RWPE1 (cell line): ENCODE results near the gene SLC12A3.

Experiments used
- CTCF ChIA-PET: fragments of 350-600 bp; sonication (Branson Sonifier 250); formaldehyde crosslinking; extraction: SDS; loops from one replicate; lab custom pipeline; 2021; lab: Yijun Ruan, JAX
- POLR2A ChIA-PET: fragments of 400-600 bp; formaldehyde crosslinking; extraction: SDS; loops from one replicate; lab custom pipeline; 2020; ENCODE audit warnings: antibody characterized with exemption; ENCODE audit not compliant: low non-redundant PET; lab: Yijun Ruan, JAX
- DNase-seq: peaks from one replicate; pipeline ENCODE4 v3.0.0; 2012; ENCODE audit warnings: low spot score
- H3K27ac ChIP-seq: fragments of 450-650 bp; 2 replicates; pipeline ENCODE4 v1.5.1; 2017
- CTCF ChIP-seq: fragments of 450-650 bp; conservative IDR thresholded peaks from 2 replicates; pipeline ENCODE4 v1.5.1; 2017; ENCODE audit warnings: low read depth, mild to moderate bottlenecking

SLC12A3 gene

GRCh38 chr16:56956076-56956475 lies 91.1 kb downstream of the SLC12A3 start:
- ChIA-PET CTCF (interaction anchor here (0.6 kb wide), 1 partner anchor 169 kb away, joined by 3 read pairs; no protein-coding TSS in a partner anchor), POLR2A (no interaction called here)
- no peak for TF ChIP-seq CTCF
- no peak overlapping the region for H3K27ac ChIP-seq
- no peak for DNase-seq

- no peak overlapping the region for H3K27ac ChIP-seq
- DNase-seq: no peak
- no peak for TF ChIP-seq CTCF
- ChIA-PET POLR2A (no interaction called here), CTCF (interaction anchor here (0.6 kb wide), 1 partner anchor 170 kb away, joined by 3 read pairs; no protein-coding TSS in a partner anchor)
Measured at GRCh38 chr16:56956756-56957155, 91.7 kb downstream of the SLC12A3 start.

GRCh38 chr16:56960681-56961281 lies 95.8 kb downstream of the SLC12A3 start:
- CTCF ChIA-PET: no interaction called here

GRCh38 chr16:56961386-56961785 lies 96.4 kb downstream of the SLC12A3 start:
- TF ChIP-seq CTCF: no peak
- ChIA-PET POLR2A (no interaction called here), CTCF (interaction anchor here (1.5 kb wide), 1 partner anchor 10 kb away, joined by 8 read pairs; no protein-coding TSS in a partner anchor)
- DNase-seq: no peak
- no peak overlapping the region for H3K27ac ChIP-seq

More at GRCh38 chr16:56960681-56961281, 95.8 kb downstream of the SLC12A3 start:
- no peak for DNase-seq
- no peak overlapping the region for H3K27ac ChIP-seq
- POLR2A ChIA-PET: no interaction called here
- TF ChIP-seq CTCF: no peak

- POLR2A ChIA-PET: no interaction called here
- CTCF ChIA-PET: interaction anchor here (1.0 to 1.5 kb wide), 3 partner anchors 11 to 122 kb away, joined by 3 to 8 read pairs (median 3); no protein-coding TSS in a partner anchor
- DNase-seq: no peak
- TF ChIP-seq CTCF: no peak
- no peak within 1 kb of the TSS for H3K27ac ChIP-seq
Measured at GRCh38 chr16:56961851-56962281, 96.9 kb downstream of the SLC12A3 start, which contains the start of gene CETP. TSS of gene CETP (plus strand) at chr16:56961950. CDS start at chr16:56961980, 30 bp downstream.

GRCh38 chr16:56964243-56965148 lies 99.5 kb downstream of the SLC12A3 start:
- no peak for DNase-seq
- CTCF ChIA-PET: interaction anchor here (0.5 to 0.7 kb wide), 4 partner anchors 17 to 132 kb away, joined by 3 to 4 read pairs (median 4); no protein-coding TSS in a partner anchor
- POLR2A ChIA-PET: no interaction called here
- peak overlapping the region; percentile 67 for H3K27ac ChIP-seq
- peak; percentile 52 for TF ChIP-seq CTCF
